Measurements from ENCODE around the gene CPT1B. TPM values are rescaled to one million over a fixed set of nuclear protein-coding genes. Genes with fewer than 3 reads are reported as not detected.
A peak's percentile ranks its signal among the peaks of the same experiment; 100 is the strongest.

CPT1B gene
- total and polyA plus RNA-seq, 2 donors (not counting 1 experiment from before 2014, with no cell fraction given): 55.0 to 109 TPM

- Histone ChIP-seq H3K4me2 (replicated peaks; ENCODE audit: low read depth, low read length, poor library complexity, severe bottlenecking) (peak within 1 kb of the TSS; percentile 86), H3K9me3 (ENCODE audit: control extremely low read depth in 1 of 3, control insufficient read depth in 2 of 3, insufficient read depth in 1 of 3, low read length in 2 of 3) (no peaks in the 10 kb centered on the region), H3K36me3 (replicated peaks in 1 of 2; ENCODE audit: control extremely low read depth in 1 of 2, control insufficient read depth in 1 of 2, extremely low read depth in 1 of 2, insufficient read depth in 2 of 2, low read length in 1 of 2) (no peaks in the 10 kb centered on the region), H3K4me3 (ENCODE audit: control extremely low read depth in 1 of 5, extremely low read depth in 1 of 5, insufficient read depth in 1 of 5, low read depth in 2 of 5, low read length in 4 of 5) (peak within 1 kb of the TSS; percentile 5 to 83 (median 72)), H3K79me2 (ENCODE audit: control insufficient read depth, insufficient read depth, low read length) (no peaks in the 10 kb centered on the region), H3K4me1 (ENCODE audit: control insufficient read depth in 2 of 2, insufficient read depth in 2 of 2, low read length in 2 of 2) (peaks cover 5 to 9% of the 10 kb centered on the region in 2 donors), H2AFZ (ENCODE audit: insufficient read depth, low read depth, low read length, poor library complexity, severe bottlenecking) (peak within 1 kb of the TSS; percentile 81), H3K9ac (ENCODE audit: low read length) (peak within 1 kb of the TSS; percentile 72), H3K27ac (ENCODE audit: low read length in 2 of 2) (peak within 1 kb of the TSS in 1 of 2 donors; percentile 37), H3K27me3 (replicated peaks in 1 of 4; ENCODE audit: control extremely low read depth in 1 of 4, control insufficient read depth in 3 of 4, insufficient read depth in 4 of 4, low read length in 3 of 4) (no peaks in the 10 kb centered on the region), H4K20me1 (ENCODE audit: control insufficient read depth, insufficient read depth, low read length, poor library complexity, severe bottlenecking) (no peaks in the 10 kb centered on the region)
- peak; percentile 96 for ATAC-seq (ENCODE audit: low read depth)
- TF ChIP-seq EZH2 (IDR thresholded peaks at IDR 0.05; ENCODE audit: borderline replicate concordance, insufficient read depth, low read depth, low read length, poor library complexity, severe bottlenecking) (no peak), CTCF (IDR thresholded peaks at IDR 0.05) (peak; percentile 89)
- CTCF ChIA-PET: interaction anchor here (1.0 to 3.1 kb wide), 18 partner anchors 14 to 311 kb away, joined by 3 to 54 read pairs (median 6); partner anchors contain the start of genes CHKB, HDAC10, KLHDC7B and LMF2
- WGBS (ENCODE audit: insufficient coverage): 2% methylated on average over 54 of the region's 61 CpGs
- no peaks in the 10 kb centered on the region for H3K9me3 Mint-ChIP-seq (ENCODE audit: insufficient read depth)
- intact Hi-C loops (cut with micrococcal nuclease): loop anchor here (1.0 to 2.0 kb wide), 7 partner anchors 14 to 66 kb away; partner anchors contain the start of genes ARSA and CHKB
- POLR2A ChIA-PET: interaction anchor here (0.9 to 4.0 kb wide), 9 partner anchors 14 to 58 kb away, joined by 3 to 32 read pairs (median 5); partner anchors contain the start of genes CHKB, SCO2 and TYMP
- peaks cover 16% of the 10 kb centered on the region for H3K4me1 Mint-ChIP-seq
- peak within 1 kb of the TSS; percentile 87 for H3K4me3 Mint-ChIP-seq
- H3K27ac Mint-ChIP-seq: peak within 1 kb of the TSS; percentile 87
- no peaks in the 10 kb centered on the region for H3K27me3 Mint-ChIP-seq
- peak; percentile 97 for DNase-seq
Measured at GRCh38 chr22:50562523-50563412, 15.5 kb downstream of the CPT1B start, which contains the start of gene SYCE3. Gene SYCE3 (minus strand): TSS chr22:50562919. CDS start chr22:50556405, 6,514 bp downstream.
